Transverse colon (tissue), 4 donors: ENCODE data around the gene TP53BP1.

Source experiments
- CTCF ChIP-seq, 5 experiments: fragments of 200-600 bp in 3 of 5; fragments of 450-650 bp in 2 of 5; sonication (generic) in 3 of 5; IDR thresholded peaks; 1 replicate in 2 of 5; 2 replicates in 3 of 5; pipeline ENCODE4 v1.5.1; 2016 to 2017; ENCODE audit warnings: antibody characterized with exemption in 5 of 5, inconsistent platforms in 3 of 5, mild to moderate bottlenecking in 2 of 5, moderate library complexity in 1 of 5
- EP300 ChIP-seq: sonication (generic); formaldehyde crosslinking; IDR thresholded peaks from one replicate; pipeline ENCODE4 v1.6.1; 2017; ENCODE audit warnings: antibody characterized with exemption, low read depth
- POLR2A ChIP-seq: fragments of 450-650 bp; IDR thresholded peaks from one replicate; pipeline ENCODE4 v1.6.1; 2016; ENCODE audit warnings: antibody characterized with exemption, mild to moderate bottlenecking, moderate library complexity
- POLR2AphosphoS5 ChIP-seq, 3 donors: sonication (generic); formaldehyde crosslinking; IDR thresholded peaks; one replicate each; pipeline ENCODE4 v1.6.1; 2016; ENCODE audit warnings: antibody characterized with exemption in 3 of 3

GRCh38 chr15:43516801-43517353 lies 23.9 kb upstream of the TP53BP1 start:
- TF ChIP-seq CTCF (IDR thresholded peaks at IDR 0.05) (no peak), POLR2A (no peak), POLR2AphosphoS5 (IDR thresholded peaks at IDR 0.05) (no peak), EP300 (no peak)
